ENCODE results near the gene PAGR1.
"Not testable (repeated sequence)": the region's sequence is repeated elsewhere in the genome, so short reads cannot be mapped to it uniquely, and the experiment has no call there.

PAGR1 gene

DNA sequence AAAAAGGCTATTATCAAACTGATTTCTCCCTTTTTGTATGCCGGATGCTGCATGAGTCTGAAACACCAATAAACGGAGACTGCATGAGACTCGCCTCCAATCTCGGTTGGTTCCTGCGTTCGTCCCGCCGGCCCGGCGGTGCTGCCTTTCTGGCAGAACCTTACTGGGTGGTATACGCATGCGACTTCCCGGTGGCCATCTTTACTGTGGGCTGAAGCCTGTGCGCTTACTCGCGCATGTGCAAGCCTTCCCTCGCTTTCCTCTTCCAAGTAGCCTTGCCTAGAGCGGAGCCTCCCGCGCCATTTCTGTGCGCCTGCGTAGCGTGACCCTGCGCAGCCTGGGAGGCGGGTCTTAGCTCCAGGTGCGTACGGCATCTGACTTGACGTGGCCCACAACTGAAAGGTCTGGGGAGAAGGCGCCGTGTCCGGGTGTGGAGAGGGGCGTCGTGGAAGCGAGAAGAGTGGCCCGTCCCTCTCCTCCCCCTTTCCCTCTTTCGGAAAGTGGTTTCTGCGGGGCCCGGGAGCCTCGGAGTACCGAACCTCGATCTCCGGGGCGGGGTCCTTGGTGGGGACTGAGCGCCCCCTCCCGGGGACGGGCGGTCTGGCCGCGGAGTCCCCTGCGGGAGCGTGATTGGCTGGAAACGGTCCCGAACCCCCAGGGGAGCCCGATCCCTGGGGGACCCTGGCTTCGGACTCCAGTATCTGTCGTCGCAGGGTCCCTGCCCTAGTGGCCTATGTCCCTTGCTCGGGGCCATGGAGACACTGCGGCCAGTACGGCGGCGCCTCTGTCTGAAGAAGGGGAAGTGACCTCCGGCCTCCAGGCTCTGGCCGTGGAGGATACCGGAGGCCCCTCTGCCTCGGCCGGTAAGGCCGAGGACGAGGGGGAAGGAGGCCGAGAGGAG lies at the start of gene PAGR1:
TSS of gene PAGR1 (plus strand) at position 360 of the 901 bp plus-strand sequence. CDS start at position 734, 374 bp downstream.
- TF ChIP-seq, protein P1, sequence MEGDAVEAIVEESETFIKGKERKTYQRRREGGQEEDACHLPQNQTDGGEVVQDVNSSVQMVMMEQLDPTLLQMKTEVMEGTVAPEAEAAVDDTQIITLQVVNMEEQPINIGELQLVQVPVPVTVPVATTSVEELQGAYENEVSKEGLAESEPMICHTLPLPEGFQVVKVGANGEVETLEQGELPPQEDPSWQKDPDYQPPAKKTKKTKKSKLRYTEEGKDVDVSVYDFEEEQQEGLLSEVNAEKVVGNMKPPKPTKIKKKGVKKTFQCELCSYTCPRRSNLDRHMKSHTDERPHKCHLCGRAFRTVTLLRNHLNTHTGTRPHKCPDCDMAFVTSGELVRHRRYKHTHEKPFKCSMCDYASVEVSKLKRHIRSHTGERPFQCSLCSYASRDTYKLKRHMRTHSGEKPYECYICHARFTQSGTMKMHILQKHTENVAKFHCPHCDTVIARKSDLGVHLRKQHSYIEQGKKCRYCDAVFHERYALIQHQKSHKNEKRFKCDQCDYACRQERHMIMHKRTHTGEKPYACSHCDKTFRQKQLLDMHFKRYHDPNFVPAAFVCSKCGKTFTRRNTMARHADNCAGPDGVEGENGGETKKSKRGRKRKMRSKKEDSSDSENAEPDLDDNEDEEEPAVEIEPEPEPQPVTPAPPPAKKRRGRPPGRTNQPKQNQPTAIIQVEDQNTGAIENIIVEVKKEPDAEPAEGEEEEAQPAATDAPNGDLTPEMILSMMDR (IDR thresholded peaks at IDR 0.05), result peak; percentile 95
- no peak for TF ChIP-seq ZFX (IDR thresholded peaks at IDR 0.05; ENCODE audit: borderline replicate concordance)
- H3K27ac ChIP-seq, result peak within 1 kb of the TSS; percentile 100

DNA sequence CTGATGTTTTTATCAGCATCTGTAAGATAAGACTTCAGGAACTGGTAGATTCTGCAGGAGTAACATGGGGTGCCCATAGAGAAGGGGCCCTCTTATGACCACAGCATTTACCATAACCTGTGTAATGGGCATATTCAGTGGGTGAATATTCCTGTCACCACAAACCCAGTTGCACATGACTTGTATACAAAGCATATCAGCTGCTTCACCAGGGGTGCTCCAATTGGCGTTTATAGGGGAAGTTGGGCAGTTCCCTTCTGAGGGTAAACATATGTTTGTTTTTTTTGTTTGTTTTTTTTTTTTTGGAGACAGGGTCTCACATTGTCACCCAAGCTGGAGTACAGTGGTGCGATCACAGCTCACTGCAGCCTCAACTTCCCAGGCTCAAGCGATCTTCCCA lies 49.4 kb upstream of the PAGR1 start:
- no peak for TF ChIP-seq ZFX (IDR thresholded peaks at IDR 0.05; ENCODE audit: borderline replicate concordance)
- TF ChIP-seq, protein P1 (IDR thresholded peaks at IDR 0.05), result no peak
- no peak overlapping the region; the same call in 1 of the 2 replicates for H3K27ac ChIP-seq

DNA sequence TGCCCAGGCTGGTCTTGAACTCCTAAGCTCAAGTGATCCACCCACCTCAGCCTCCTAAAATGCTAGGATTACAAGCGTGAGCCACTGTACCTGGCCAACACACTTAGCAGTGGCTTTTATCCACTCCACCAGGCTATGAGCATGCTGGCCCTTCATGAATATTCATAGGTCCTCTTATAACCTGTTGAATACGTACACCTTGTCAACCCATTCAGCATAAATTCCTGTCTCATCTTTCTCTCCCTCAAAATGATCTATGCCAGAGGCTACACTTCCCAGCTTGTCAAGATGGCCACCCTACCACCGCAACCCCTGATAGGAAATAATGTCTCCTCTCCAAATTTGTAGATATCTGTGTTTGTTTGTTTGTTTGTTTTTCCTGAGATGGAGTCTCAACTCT lies 48.9 kb upstream of the PAGR1 start:
- TF ChIP-seq, protein P1 (IDR thresholded peaks at IDR 0.05), result no peak
- 0 out of 2 replicates have a peak overlapping the region, but pooled peaks have one; percentile 12 for H3K27ac ChIP-seq

DNA sequence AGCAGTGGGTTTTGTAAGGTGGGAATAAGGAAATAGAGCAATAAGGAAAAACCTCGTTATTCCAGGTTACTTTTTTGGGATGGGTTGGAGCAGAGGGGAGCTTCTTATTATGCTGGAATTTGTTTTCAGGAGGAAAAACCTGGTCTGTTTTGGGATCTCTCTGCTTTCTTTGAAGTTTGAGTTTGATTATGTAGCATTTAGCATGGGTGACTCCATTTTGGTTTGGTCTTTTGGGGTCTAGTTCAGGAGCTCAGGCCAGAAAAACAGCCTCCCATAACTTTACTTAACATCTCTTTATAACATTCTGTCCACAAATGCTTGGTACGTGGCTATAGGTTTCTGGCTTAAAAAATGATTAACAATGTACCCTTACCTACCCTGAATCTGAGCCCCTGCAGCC lies 46.4 kb upstream of the PAGR1 start:
- TF ChIP-seq ZFX (IDR thresholded peaks at IDR 0.05; ENCODE audit: borderline replicate concordance), result no peak
- TF ChIP-seq, protein P1 (IDR thresholded peaks at IDR 0.05), result no peak
- H3K27ac ChIP-seq, result no peak overlapping the region

DNA sequence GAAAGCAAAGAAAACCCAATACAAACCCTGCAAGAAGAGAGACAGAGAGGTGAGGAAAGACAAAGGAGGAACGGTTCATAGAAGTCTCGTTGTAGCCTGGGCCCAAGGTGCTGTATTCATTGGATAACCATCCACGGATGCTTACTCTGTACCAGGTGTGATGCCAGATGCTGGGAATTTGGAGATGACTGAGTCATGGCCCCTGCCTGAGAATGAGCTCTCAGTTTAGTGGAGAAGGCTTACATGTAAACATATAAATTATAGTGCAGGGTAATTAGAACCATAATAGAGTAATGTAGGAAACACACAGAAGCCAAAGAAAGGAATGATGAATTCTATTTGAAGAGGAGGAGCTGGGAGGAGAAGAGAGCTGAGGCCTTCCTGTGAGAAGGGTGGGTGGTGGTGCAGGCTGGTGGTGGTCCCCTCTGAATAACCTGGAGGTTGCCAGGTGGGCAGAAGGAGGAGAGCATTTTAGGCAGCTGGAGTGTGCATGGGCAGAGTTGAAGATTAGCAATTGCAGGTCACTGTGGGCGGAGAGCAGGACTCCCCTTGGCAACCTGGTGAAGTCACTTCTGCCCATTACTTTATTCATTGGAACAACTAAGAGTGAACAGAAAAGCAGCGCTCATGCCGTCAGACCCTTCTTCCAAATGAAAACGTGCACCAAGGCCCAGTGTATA lies 45.6 kb upstream of the PAGR1 start:
- no peak overlapping the region for H3K27ac ChIP-seq

DNA sequence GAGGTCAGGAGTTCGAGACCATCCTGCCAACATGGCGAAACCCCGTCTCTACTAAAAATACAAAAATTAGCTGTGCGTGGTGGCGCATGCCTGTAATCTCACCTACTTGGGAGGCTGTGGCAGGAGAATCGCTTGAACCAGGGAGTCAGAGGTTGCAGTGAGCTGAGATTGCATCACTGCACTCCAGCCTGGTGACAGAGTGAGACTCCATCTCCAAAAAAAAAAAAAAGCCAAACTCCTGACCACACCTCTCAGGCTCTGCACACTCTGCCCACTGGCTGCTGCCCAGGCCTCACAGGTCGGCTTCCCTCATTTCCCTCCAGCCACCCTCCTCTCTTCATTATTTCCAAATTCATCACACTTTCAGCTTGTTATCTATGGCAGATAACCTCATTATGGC lies 43.6 kb upstream of the PAGR1 start:
- not testable (repeated sequence) for H3K27ac ChIP-seq

More for the DNA sequence above, 45.6 kb upstream of the PAGR1 start:
- TF ChIP-seq, protein P1 (IDR thresholded peaks at IDR 0.05), result no peak
- no peak for TF ChIP-seq ZFX (IDR thresholded peaks at IDR 0.05; ENCODE audit: borderline replicate concordance)

DNA sequence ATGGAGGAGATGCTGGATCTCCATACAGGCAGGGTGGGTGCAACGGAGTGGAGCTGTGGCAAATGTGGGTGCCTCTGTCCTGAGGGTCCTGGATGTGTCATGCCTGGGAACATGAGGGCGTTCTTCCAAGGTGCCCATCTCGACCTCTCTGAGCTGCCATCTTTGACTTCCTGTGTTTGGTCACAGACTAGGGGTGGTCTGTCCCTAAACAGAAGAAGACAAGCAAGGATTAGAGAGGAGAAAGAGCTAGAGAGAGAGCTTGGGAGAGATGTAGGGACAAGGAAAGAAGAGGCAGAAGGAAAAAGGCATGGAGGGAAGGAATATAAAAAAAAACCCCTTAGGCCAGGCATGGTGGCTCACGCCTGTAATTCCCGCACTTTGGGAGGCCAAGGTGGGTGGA lies 41.2 kb upstream of the PAGR1 start:
- no peak overlapping the region for H3K27ac ChIP-seq
- no peak for TF ChIP-seq ZFX (IDR thresholded peaks at IDR 0.05; ENCODE audit: borderline replicate concordance)
- TF ChIP-seq, protein P1 (IDR thresholded peaks at IDR 0.05), result no peak

Data from 22Rv1 (cell line).